HepG2 (cell line): ENCODE results near the gene EFNA4. TPM values are rescaled to one million over a fixed set of nuclear protein-coding genes. Genes with fewer than 3 reads are reported as not detected.

Experiments used
- AHR ChIP-seq: IDR thresholded peaks from 2 replicates; pipeline ENCODE4 v1.6.1; 2018; ENCODE audit warnings: missing genetic modification reagents, missing compliant biosample characterization
- BRF2 ChIP-seq: sonication (generic); formaldehyde crosslinking; IDR thresholded peaks from 2 replicates; pipeline ENCODE4 v1.8.1; 2022; ENCODE audit warnings: mild to moderate bottlenecking, missing genetic modification reagents
- DPF2 ChIP-seq: sonication (generic); formaldehyde crosslinking; IDR thresholded peaks from 2 replicates; pipeline ENCODE4 v1.4.0; 2020; ENCODE audit warnings: mild to moderate bottlenecking, low read depth, missing genetic modification reagents, borderline replicate concordance
- FUBP1 ChIP-seq: sonication (generic); formaldehyde crosslinking; IDR thresholded peaks from 2 replicates; pipeline ENCODE4 v1.5.1; 2020; ENCODE audit warnings: missing genetic modification reagents, mild to moderate bottlenecking, borderline replicate concordance
- GABPA ChIP-seq, 2 experiments: IDR thresholded peaks; 2 replicates each; pipeline ENCODE4 v1.6.1; 2011 to 2016; ENCODE audit warnings: low read depth in 2 of 2, low read length in 1 of 2, missing biosample characterization in 1 of 2, missing genetic modification characterization in 1 of 2
- HCFC1 ChIP-seq: fragments of 150-350 bp; IDR thresholded peaks from 2 replicates; pipeline ENCODE4 v1.6.1; 2014; ENCODE audit warnings: low read depth, low read length
- JUN ChIP-seq: sonication (generic); formaldehyde crosslinking; IDR thresholded peaks from 2 replicates; pipeline ENCODE4 v1.4.0; 2020; ENCODE audit warnings: mild to moderate bottlenecking, missing genetic modification reagents
- KDM2A ChIP-seq: sonication (generic); formaldehyde crosslinking; IDR thresholded peaks from 2 replicates; pipeline ENCODE4 v1.4.0; 2020; ENCODE audit warnings: low read depth, missing genetic modification reagents, borderline replicate concordance
- MBD4 ChIP-seq: IDR thresholded peaks from 2 replicates; pipeline ENCODE4 v1.6.1; 2012; ENCODE audit warnings: low read length, inconsistent platforms, borderline replicate concordance
- MTF2 ChIP-seq: sonication (generic); formaldehyde crosslinking; IDR thresholded peaks from 2 replicates; pipeline ENCODE4 v1.5.0; 2020; ENCODE audit warnings: missing genetic modification reagents, borderline replicate concordance
- NR2F1 ChIP-seq, 2 experiments: fragments of 450-650 bp in 1 of 2; formaldehyde crosslinking in 1 of 2; IDR thresholded peaks; 2 replicates each; pipeline versions ENCODE4 v1.5.0 to v1.6.1; 2016 to 2020; ENCODE audit warnings: mild to moderate bottlenecking in 1 of 2, missing compliant biosample characterization in 1 of 2, missing genetic modification reagents in 1 of 2, moderate library complexity in 1 of 2
- PHF5A ChIP-seq: IDR thresholded peaks from one replicate; pipeline ENCODE4 v1.6.1; 2018; ENCODE audit warnings: low read depth, missing genetic modification reagents; ENCODE audit not compliant: unreplicated experiment
- PLSCR1 ChIP-seq: sonication (generic); formaldehyde crosslinking; IDR thresholded peaks from 2 replicates; pipeline ENCODE4 v1.5.0; 2020; ENCODE audit warnings: missing genetic modification reagents, mild to moderate bottlenecking, borderline replicate concordance
- SIN3B ChIP-seq: fragments of 150-350 bp; IDR thresholded peaks from 2 replicates; pipeline ENCODE4 v1.6.1; 2014; ENCODE audit warnings: low read length
- SNAPC5 ChIP-seq: sonication (generic); formaldehyde crosslinking; IDR thresholded peaks from 2 replicates; pipeline ENCODE4 v1.8.1; 2023; ENCODE audit warnings: mild to moderate bottlenecking, missing genetic modification reagents, borderline replicate concordance
- ZC3H4 ChIP-seq: sonication (generic); formaldehyde crosslinking; IDR thresholded peaks from 2 replicates; pipeline ENCODE4 v1.4.0; 2020; ENCODE audit warnings: missing genetic modification reagents, borderline replicate concordance
- ZMYM2 ChIP-seq: sonication (generic); formaldehyde crosslinking; IDR thresholded peaks from 2 replicates; pipeline ENCODE4 v1.8.0; 2022; ENCODE audit warnings: mild to moderate bottlenecking, missing genetic modification reagents
- ZNF253 ChIP-seq: sonication (generic); formaldehyde crosslinking; IDR thresholded peaks from 2 replicates; pipeline ENCODE4 v1.8.0; 2022; ENCODE audit warnings: mild to moderate bottlenecking, missing genetic modification reagents, borderline replicate concordance
- ZNF275 ChIP-seq: sonication (generic); formaldehyde crosslinking; IDR thresholded peaks from 2 replicates; pipeline ENCODE4 v1.8.0; 2022; ENCODE audit warnings: missing genetic modification reagents, mild to moderate bottlenecking, inconsistent platforms, borderline replicate concordance
- ZNF567 ChIP-seq: sonication (generic); formaldehyde crosslinking; IDR thresholded peaks from 2 replicates; pipeline ENCODE4 v1.8.1; 2023; ENCODE audit warnings: mild to moderate bottlenecking, missing genetic modification reagents, borderline replicate concordance
- ZNF703 ChIP-seq: sonication (generic); formaldehyde crosslinking; IDR thresholded peaks from 2 replicates; pipeline ENCODE4 v1.5.1; 2020; ENCODE audit warnings: missing genetic modification reagents, mild to moderate bottlenecking, moderate library complexity, borderline replicate concordance
- ZNF841 ChIP-seq: sonication (generic); formaldehyde crosslinking; IDR thresholded peaks from 2 replicates; pipeline ENCODE4 v1.8.1; 2023; ENCODE audit warnings: missing genetic modification reagents, borderline replicate concordance
- ZSCAN22 ChIP-seq: sonication (generic); formaldehyde crosslinking; IDR thresholded peaks from 2 replicates; pipeline ENCODE4 v1.4.0; 2020; ENCODE audit warnings: mild to moderate bottlenecking, missing genetic modification reagents
- polyA plus RNA-seq, 8 experiments: library from polyadenylated mRNA; depleted of rRNA in 3 of 8; stranded (reverse) in 7 of 8; unstranded in 1 of 8; fragments of >200 nt; fragmentation: Illumina TruSeq in 4 of 8; extraction: Trizol in 4 of 8; gene quantifications; 2 replicates each; pipeline versions ENCODE4 v1.2.1 to v1.2.3, GENCODE V29; 2011 to 2016; ENCODE audit warnings: low read depth in 4 of 8, missing spikeins in 1 of 8, mixed read lengths in 1 of 8; ENCODE audit not compliant: insufficient read depth in 1 of 8
- total RNA-seq, 5 experiments: library from RNA; depleted of rRNA; stranded (reverse); fragments of >200 nt; fragmentation: Illumina TruSeq; extraction: Trizol; gene quantifications; 2 replicates each; pipeline ENCODE4 v1.2.3, GENCODE V29; 2016; ENCODE audit warnings: low read depth in 1 of 5

The EFNA4 gene
- total and polyA plus RNA-seq, 2 of the 13 experiments (the other 11 are each of a cell fraction or from before 2014, with no cell fraction given): 12.0 to 17.2 TPM

GRCh38 chr1:155017041-155017945 is 46.2 kb upstream of the EFNA4 start (continued):
- no peak; the same call in 1 of the 2 replicates for TF ChIP-seq ZNF703 (CRISPR knock-in tag)
- TF ChIP-seq ZMYM2: no peak; the same call in 1 of the 2 replicates
- 0 out of 2 replicates have a peak, but pooled peaks have one; percentile 38 for TF ChIP-seq BRF2 (CRISPR knock-in tag)
- peak; percentile 88; the same call in 1 of the 2 replicates for TF ChIP-seq ZNF275
- TF ChIP-seq DPF2 (CRISPR knock-in tag): no peak
- 0 out of 2 replicates have a peak, but pooled peaks have one; percentile 76 for TF ChIP-seq MTF2
- peak in 1 of 2 experiments; percentile 55; a peak in 1 of 4 replicates for TF ChIP-seq NR2F1 (CRISPR knock-in tag; IDR thresholded peaks at IDR 0.05)
- no peak for TF ChIP-seq SNAPC5
- TF ChIP-seq AHR (CRISPR knock-in tag): no peak; the same call in 1 of the 2 replicates
- TF ChIP-seq GABPA (IDR thresholded peaks at IDR 0.05; ENCODE audit: low read depth, low read length): no peak
- no peak; the same call in 1 of the 2 replicates for TF ChIP-seq GABPA (CRISPR knock-in tag; IDR thresholded peaks at IDR 0.05; ENCODE audit: low read depth)
- no peak for TF ChIP-seq ZNF567 (CRISPR knock-in tag)
- TF ChIP-seq KDM2A (CRISPR knock-in tag): peak; percentile 99
- TF ChIP-seq ZNF253 (CRISPR knock-in tag): no peak
- TF ChIP-seq SIN3B: no peak
- TF ChIP-seq ZSCAN22: no peak
- TF ChIP-seq HCFC1: peak; percentile 8; the same call in 1 of the 2 replicates
- TF ChIP-seq PLSCR1: no peak
- TF ChIP-seq JUN (CRISPR knock-in tag): peak; percentile 33
- no peak for TF ChIP-seq ZNF841 (CRISPR knock-in tag)
- TF ChIP-seq FUBP1 (CRISPR knock-in tag): 0 out of 2 replicates have a peak, but pooled peaks have one; percentile 83
- no peak for TF ChIP-seq MBD4
- TF ChIP-seq PHF5A: peak; percentile 90
- no peak for TF ChIP-seq ZC3H4 (CRISPR knock-in tag)
